Body of pancreas (tissue), 4 donors: ENCODE results near the gene SMYD1.

Experiments
- POLR2A ChIP-seq, 3 donors: fragments of 450-650 bp; IDR thresholded peaks; one replicate each; pipeline ENCODE4 v1.6.1; 2016; ENCODE audit warnings: antibody characterized with exemption in 3 of 3, mild to moderate bottlenecking in 2 of 3
- TF ChIP-seq, protein P1 (sequence below), 7 experiments: fragments of 450-650 bp in 4 of 7; fragments of 200-600 bp in 3 of 7; sonication (generic) in 3 of 7; IDR thresholded peaks; one replicate each; pipeline ENCODE4 v1.5.1; 2016 to 2019; ENCODE audit warnings: antibody characterized with exemption in 7 of 7

DNA sequence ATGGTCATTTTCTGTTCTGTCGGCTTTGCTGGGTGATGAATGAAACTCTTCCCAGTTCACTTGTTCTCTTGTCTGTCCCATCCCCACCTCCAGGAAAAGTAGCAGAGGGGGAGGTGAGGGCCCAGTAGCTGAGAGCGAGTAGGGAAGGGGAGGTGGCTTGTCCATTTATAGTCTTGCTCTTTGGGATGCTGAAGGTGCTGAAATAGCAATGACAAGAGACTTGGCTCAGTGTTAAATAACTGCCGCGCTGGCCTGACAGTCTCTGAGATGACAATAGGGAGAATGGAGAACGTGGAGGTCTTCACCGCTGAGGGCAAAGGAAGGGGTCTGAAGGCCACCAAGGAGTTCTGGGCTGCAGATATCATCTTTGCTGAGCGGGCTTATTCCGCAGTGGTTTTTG, at the start of gene SMYD1:
- TF ChIP-seq, protein P1, sequence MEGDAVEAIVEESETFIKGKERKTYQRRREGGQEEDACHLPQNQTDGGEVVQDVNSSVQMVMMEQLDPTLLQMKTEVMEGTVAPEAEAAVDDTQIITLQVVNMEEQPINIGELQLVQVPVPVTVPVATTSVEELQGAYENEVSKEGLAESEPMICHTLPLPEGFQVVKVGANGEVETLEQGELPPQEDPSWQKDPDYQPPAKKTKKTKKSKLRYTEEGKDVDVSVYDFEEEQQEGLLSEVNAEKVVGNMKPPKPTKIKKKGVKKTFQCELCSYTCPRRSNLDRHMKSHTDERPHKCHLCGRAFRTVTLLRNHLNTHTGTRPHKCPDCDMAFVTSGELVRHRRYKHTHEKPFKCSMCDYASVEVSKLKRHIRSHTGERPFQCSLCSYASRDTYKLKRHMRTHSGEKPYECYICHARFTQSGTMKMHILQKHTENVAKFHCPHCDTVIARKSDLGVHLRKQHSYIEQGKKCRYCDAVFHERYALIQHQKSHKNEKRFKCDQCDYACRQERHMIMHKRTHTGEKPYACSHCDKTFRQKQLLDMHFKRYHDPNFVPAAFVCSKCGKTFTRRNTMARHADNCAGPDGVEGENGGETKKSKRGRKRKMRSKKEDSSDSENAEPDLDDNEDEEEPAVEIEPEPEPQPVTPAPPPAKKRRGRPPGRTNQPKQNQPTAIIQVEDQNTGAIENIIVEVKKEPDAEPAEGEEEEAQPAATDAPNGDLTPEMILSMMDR (IDR thresholded peaks at IDR 0.05) = no peak
- no peak for TF ChIP-seq POLR2A (IDR thresholded peaks at IDR 0.05)
